AG04449 (cell line): ENCODE measurements around the gene CPVL.

Experiments used
- CTCF ChIA-PET: fragments of 350-600 bp; formaldehyde crosslinking; extraction: SDS; loops from one replicate; lab custom pipeline; 2021; ENCODE audit warnings: antibody characterized with exemption; lab: Yijun Ruan, JAX
- POLR2A ChIA-PET: fragments of 400-600, 350-600 bp; formaldehyde crosslinking; extraction: SDS; loops from one replicate; lab custom pipeline; 2020; ENCODE audit warnings: antibody characterized with exemption, inconsistent platforms; lab: Yijun Ruan, JAX
- DNase-seq: peaks from one replicate; pipeline ENCODE4 v3.0.0-alpha.2; 2010; ENCODE audit warnings: low read depth, low spot score
- H3K4me3 ChIP-seq: 2 replicates; pipeline ENCODE4 v1.5.1; 2011; ENCODE audit warnings: low read depth, mild to moderate bottlenecking, control low read depth, low read length
- CTCF ChIP-seq: IDR thresholded peaks from one replicate; pipeline ENCODE4 v1.5.1; 2011; ENCODE audit warnings: mild to moderate bottlenecking, moderate library complexity, low read length, control low read depth, inconsistent platforms; ENCODE audit not compliant: insufficient read depth; ENCODE audit errors: missing control alignments

The CPVL gene

GRCh38 chr7:29177963-29178600 is 31.7 kb upstream of the CPVL start:
- no peak for TF ChIP-seq CTCF
- no peak overlapping the region for H3K4me3 ChIP-seq
- DNase-seq: no peak
- ChIA-PET POLR2A (no interaction called here), CTCF (interaction anchor here (1.2 kb wide), 1 partner anchor 10 kb away, joined by 6 read pairs; no protein-coding TSS in a partner anchor)

- ChIA-PET POLR2A (no interaction called here), CTCF (interaction anchor here (0.6 to 0.9 kb wide), 3 partner anchors 56 to 252 kb away, joined by 3 read pairs; no protein-coding TSS in a partner anchor)
- DNase-seq: no peak
- no peak for TF ChIP-seq CTCF
- H3K4me3 ChIP-seq: no peak overlapping the region
Observed at GRCh38 chr7:29173458-29173857, 27.1 kb upstream of the CPVL start.

GRCh38 chr7:29170781-29171180 is 24.4 kb upstream of the CPVL start:
- no peak overlapping the region for H3K4me3 ChIP-seq
- DNase-seq: no peak
- no peak for TF ChIP-seq CTCF
- ChIA-PET POLR2A (no interaction called here), CTCF (interaction anchor here (0.9 to 1.9 kb wide), 2 partner anchors 19 to 65 kb away, joined by 3 to 5 read pairs; no protein-coding TSS in a partner anchor)

GRCh38 chr7:29167721-29168120 is 21.4 kb upstream of the CPVL start:
- no peak for TF ChIP-seq CTCF
- no peak overlapping the region for H3K4me3 ChIP-seq
- DNase-seq: no peak
- ChIA-PET POLR2A (no interaction called here), CTCF (interaction anchor here (1.0 to 1.2 kb wide), 2 partner anchors 23 to 246 kb away, joined by 3 to 4 read pairs; no protein-coding TSS in a partner anchor)

- no peak for DNase-seq
- ChIA-PET POLR2A (no interaction called here), CTCF (no interaction called here)
- no peak for TF ChIP-seq CTCF
- no peak overlapping the region for H3K4me3 ChIP-seq
Observed at GRCh38 chr7:29163854-29164253, 17.5 kb upstream of the CPVL start.

- TF ChIP-seq CTCF: no peak
- CTCF ChIA-PET: no interaction called here
- no peak for DNase-seq
- POLR2A ChIA-PET: no interaction called here
- H3K4me3 ChIP-seq: no peak overlapping the region
Observed at GRCh38 chr7:29162577-29162976, 16.2 kb upstream of the CPVL start.
